Calu3 (cell line): ENCODE measurements around the gene CYP4F3. TPM values are rescaled to one million over a fixed set of nuclear protein-coding genes. Genes with fewer than 3 reads are reported as not detected.
"Not testable (repeated sequence)": the region's sequence is repeated elsewhere in the genome, so short reads cannot be mapped to it uniquely, and the experiment has no call there.

Experiments used
- BruUV-seq: library from RNA; stranded (reverse); fragments of 400-500 nt; replicated peaks from 2 replicates; lab custom pipeline; 2021; lab: Mats Ljungman, UMichigan
- CTCF ChIA-PET: fragments of 300-600 bp; sonication (Branson Sonifier 250); formaldehyde crosslinking; loops from one replicate; lab custom pipeline; 2022; ENCODE audit warnings: antibody characterized with exemption; lab: Charles Lee
- DNase-seq: peaks from one replicate; pipeline ENCODE4 v3.0.0; 2022
- H3K27ac Mint-ChIP-seq: one replicate; pipeline ENCODE4 v1.8.0; 2022; ENCODE audit warnings: mixed read lengths; ENCODE audit not compliant: unreplicated experiment
- H3K27me3 Mint-ChIP-seq: one replicate; pipeline ENCODE4 v1.8.0; 2022; ENCODE audit warnings: mixed read lengths; ENCODE audit not compliant: unreplicated experiment
- H3K36me3 Mint-ChIP-seq: one replicate; pipeline ENCODE4 v1.8.0; 2022; ENCODE audit warnings: mild to moderate bottlenecking, moderate library complexity, mixed read lengths; ENCODE audit not compliant: insufficient read depth, unreplicated experiment
- H3K4me1 Mint-ChIP-seq: one replicate; pipeline ENCODE4 v1.8.0; 2022; ENCODE audit warnings: mild to moderate bottlenecking, low read depth, mixed read lengths; ENCODE audit not compliant: unreplicated experiment
- H3K4me3 Mint-ChIP-seq: one replicate; pipeline ENCODE4 v1.8.0; 2022; ENCODE audit warnings: mild to moderate bottlenecking, low read depth, moderate library complexity, mixed read lengths; ENCODE audit not compliant: unreplicated experiment
- H3K9me3 Mint-ChIP-seq: one replicate; pipeline ENCODE4 v1.8.0; 2022; ENCODE audit warnings: low read depth, mixed read lengths; ENCODE audit not compliant: unreplicated experiment
- CTCF ChIP-seq: fragments of 200-600 bp; IDR thresholded peaks from one replicate; pipeline ENCODE4 v1.8.0; 2022; ENCODE audit warnings: antibody characterized with exemption; ENCODE audit not compliant: unreplicated experiment
- intact Hi-C: fragments of 100-400 bp; cut with micrococcal nuclease; formaldehyde crosslinking; loops from one replicate; pipeline ENCODE4 v1.10.0; 2022; ENCODE audit not compliant: unreplicated experiment
- total RNA-seq: library from RNA; stranded (reverse); gene quantifications from 2 replicates; pipeline ENCODE4 v1.2.3, GENCODE V29; 2022

CYP4F3 gene
- total RNA-seq, 1 experiment from 2014 or later, result 6.9 TPM

- no TSS peak for BruUV-seq
- Mint-ChIP-seq H3K36me3 (no peaks in the 10 kb centered on the region), H3K4me1 (peaks cover 23% of the 10 kb centered on the region), H3K27ac (peak within 1 kb of the TSS; percentile 60), H3K27me3 (peaks cover 10% of the 10 kb centered on the region), H3K4me3 (peak within 1 kb of the TSS; percentile 44), H3K9me3 (peaks cover 6% of the 10 kb centered on the region)
- no peak for TF ChIP-seq CTCF
- intact Hi-C loops, result no loop called here
- DNase-seq, result peak; percentile 86
- CTCF ChIA-PET, result no interaction called here
Measured at GRCh38 chr19:15672580-15673175, 32.0 kb downstream of the CYP4F3 start, which contains the start of gene CYP4F12. TSS of gene CYP4F12 (plus strand) at chr19:15673087. CDS start at chr19:15673530, 443 bp downstream.

- Mint-ChIP-seq H3K4me3 (peak overlapping the region; percentile 44), H3K4me1 (peaks cover 23% of the 10 kb centered on the region), H3K36me3 (no peaks in the 10 kb centered on the region), H3K9me3 (peaks cover 10% of the 10 kb centered on the region), H3K27ac (peak overlapping the region; percentile 60), H3K27me3 (peaks cover 16% of the 10 kb centered on the region)
- TF ChIP-seq CTCF, result no peak
- BruUV-seq, result no TSS peak
- intact Hi-C loops, result no loop called here
- CTCF ChIA-PET, result no interaction called here
- peak; percentile 2 for DNase-seq
Measured at GRCh38 chr19:15673176-15673654, 32.5 kb downstream of the CYP4F3 start.

GRCh38 chr19:15675560-15675959, 34.9 kb downstream of the CYP4F3 start:
- DNase-seq, result no peak
- no peak for TF ChIP-seq CTCF
- Mint-ChIP-seq H3K4me3 (no peak overlapping the region), H3K9me3 (peaks cover 10% of the 10 kb centered on the region), H3K36me3 (no peaks in the 10 kb centered on the region), H3K27ac (no peak overlapping the region), H3K4me1 (peaks cover 23% of the 10 kb centered on the region), H3K27me3 (peaks cover 19% of the 10 kb centered on the region)
- BruUV-seq, result no TSS peak
- CTCF ChIA-PET, result interaction anchor here (0.7 kb wide), 1 partner anchor 9 kb away, joined by 3 read pairs; no protein-coding TSS in a partner anchor
- intact Hi-C loops, result no loop called here

- no peak for TF ChIP-seq CTCF
- peaks cover 10% of the 10 kb centered on the region for H3K9me3 Mint-ChIP-seq
- no peak overlapping the region for H3K27ac Mint-ChIP-seq
- intact Hi-C loops, result no loop called here
- no peak for DNase-seq
- CTCF ChIA-PET, result no interaction called here
- BruUV-seq, result no TSS peak
- peaks cover 8% of the 10 kb centered on the region for H3K4me1 Mint-ChIP-seq
- no peak overlapping the region for H3K4me3 Mint-ChIP-seq
- no peaks in the 10 kb centered on the region for H3K36me3 Mint-ChIP-seq
- H3K27me3 Mint-ChIP-seq, result peaks cover 19% of the 10 kb centered on the region
Measured at GRCh38 chr19:15679089-15679488, 38.4 kb downstream of the CYP4F3 start.

- H3K9me3 Mint-ChIP-seq, CTCF ChIA-PET, intact Hi-C loops, BruUV-seq, H3K36me3 Mint-ChIP-seq, H3K27ac Mint-ChIP-seq, DNase-seq, H3K4me3 Mint-ChIP-seq, H3K4me1 Mint-ChIP-seq: not testable (repeated sequence)
- H3K27me3 Mint-ChIP-seq, result peaks cover 19% of the 10 kb centered on the region
Measured at GRCh38 chr19:15679865-15680264, 39.2 kb downstream of the CYP4F3 start.
